GM12874 (cell line): ENCODE results near the gene PIEZO2.

Source experiments
- TF ChIP-seq, protein P1 (sequence below): IDR thresholded peaks from 2 replicates; pipeline ENCODE4 v1.5.1; 2011; ENCODE audit warnings: low read depth, mild to moderate bottlenecking, control low read depth, low read length, moderate library complexity; ENCODE audit not compliant: insufficient read depth

PIEZO2 gene

GRCh38 chr18:10776493-10776892 is 372.9 kb downstream of the PIEZO2 start:
- TF ChIP-seq, protein P1, sequence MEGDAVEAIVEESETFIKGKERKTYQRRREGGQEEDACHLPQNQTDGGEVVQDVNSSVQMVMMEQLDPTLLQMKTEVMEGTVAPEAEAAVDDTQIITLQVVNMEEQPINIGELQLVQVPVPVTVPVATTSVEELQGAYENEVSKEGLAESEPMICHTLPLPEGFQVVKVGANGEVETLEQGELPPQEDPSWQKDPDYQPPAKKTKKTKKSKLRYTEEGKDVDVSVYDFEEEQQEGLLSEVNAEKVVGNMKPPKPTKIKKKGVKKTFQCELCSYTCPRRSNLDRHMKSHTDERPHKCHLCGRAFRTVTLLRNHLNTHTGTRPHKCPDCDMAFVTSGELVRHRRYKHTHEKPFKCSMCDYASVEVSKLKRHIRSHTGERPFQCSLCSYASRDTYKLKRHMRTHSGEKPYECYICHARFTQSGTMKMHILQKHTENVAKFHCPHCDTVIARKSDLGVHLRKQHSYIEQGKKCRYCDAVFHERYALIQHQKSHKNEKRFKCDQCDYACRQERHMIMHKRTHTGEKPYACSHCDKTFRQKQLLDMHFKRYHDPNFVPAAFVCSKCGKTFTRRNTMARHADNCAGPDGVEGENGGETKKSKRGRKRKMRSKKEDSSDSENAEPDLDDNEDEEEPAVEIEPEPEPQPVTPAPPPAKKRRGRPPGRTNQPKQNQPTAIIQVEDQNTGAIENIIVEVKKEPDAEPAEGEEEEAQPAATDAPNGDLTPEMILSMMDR: no peak

GRCh38 chr18:10775026-10775425 is 374.3 kb downstream of the PIEZO2 start:
- TF ChIP-seq, protein P1: no peak

DNA sequence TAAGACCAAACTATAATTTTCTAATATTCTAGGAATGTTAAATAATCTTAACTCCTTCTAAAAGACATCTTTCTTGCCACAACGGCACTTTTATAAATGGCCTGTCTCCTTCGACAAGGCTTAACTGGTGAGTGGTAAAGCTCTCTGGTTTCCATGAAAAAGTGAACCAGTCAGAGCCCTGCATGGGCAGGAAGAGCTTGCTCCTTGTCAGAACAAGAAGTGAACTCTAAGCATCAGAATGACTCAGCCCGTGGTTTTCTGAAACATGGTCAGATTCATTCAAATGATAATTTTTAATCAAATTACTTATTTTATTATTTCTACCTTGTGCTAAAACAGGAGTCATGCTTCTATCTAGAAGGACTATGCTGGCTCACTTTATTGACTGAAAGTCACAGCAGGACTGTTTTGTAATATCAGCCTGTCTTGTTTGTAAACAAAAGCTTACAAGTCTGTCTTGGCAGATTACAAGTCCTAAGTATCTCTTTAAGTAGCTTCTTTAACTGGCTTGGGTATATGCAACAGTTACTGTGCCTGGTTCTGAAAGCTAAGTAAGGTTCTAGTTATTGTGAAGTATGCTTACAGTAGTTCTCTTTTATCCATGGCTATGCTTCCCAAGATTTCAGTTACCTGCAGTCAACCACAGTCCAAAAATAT is 378.2 kb downstream of the PIEZO2 start:
- TF ChIP-seq, protein P1: no peak

- TF ChIP-seq, protein P1: no peak
Observed at GRCh38 chr18:10770264-10770663, 379.1 kb downstream of the PIEZO2 start.

GRCh38 chr18:10768221-10768620 is 381.1 kb downstream of the PIEZO2 start:
- TF ChIP-seq, protein P1: no peak

- TF ChIP-seq, protein P1: no peak
Observed at GRCh38 chr18:10767658-10768057, 381.7 kb downstream of the PIEZO2 start.

DNA sequence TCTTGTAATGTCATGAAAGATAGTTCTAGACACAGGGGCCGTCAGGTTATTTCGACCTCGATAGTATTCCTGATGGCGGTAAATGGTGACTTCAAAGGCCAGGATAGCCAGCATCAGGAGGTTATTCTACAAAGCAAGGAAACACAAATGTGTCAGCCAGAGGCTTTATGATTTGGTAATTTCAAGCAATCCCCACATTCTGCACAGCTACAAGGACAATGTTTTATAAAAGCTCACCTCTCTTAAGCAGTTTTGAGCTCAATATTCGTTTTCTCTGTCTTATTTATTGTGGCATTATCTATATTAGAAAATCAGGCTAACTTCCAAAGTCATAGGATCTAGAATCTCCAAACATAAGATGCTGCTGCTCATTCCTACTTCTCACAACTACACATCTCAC is 388.4 kb downstream of the PIEZO2 start:
- TF ChIP-seq, protein P1: no peak
